Gastroesophageal sphincter (tissue), 4 donors: ENCODE results near the gene FSD2. TPM values are rescaled to one million over a fixed set of nuclear protein-coding genes. Genes with fewer than 3 reads are reported as not detected.

Experiments used
- ATAC-seq: fragments of 150-250 bp; one replicate; pipeline ENCODE4 v1.9.1; 2016; ENCODE audit warnings: mild to moderate bottlenecking, moderate library complexity
- H3K27ac ChIP-seq, 4 donors: fragments of 200-600 bp; sonication (generic) in 3 of 4; 1 replicate in 3 of 4; 2 replicates in 1 of 4; pipeline ENCODE4 v1.5.1; 2016 to 2019
- H3K27me3 ChIP-seq: fragments of 200-600 bp; sonication (generic); one replicate; pipeline ENCODE4 v1.5.1; 2019
- H3K36me3 ChIP-seq, 2 donors: fragments of 200-600 bp; sonication (generic); one replicate each; pipeline ENCODE4 v1.5.1; 2019; ENCODE audit warnings: control low read depth in 1 of 2
- H3K4me1 ChIP-seq, 3 donors: fragments of 200-600 bp; sonication (generic); 1 replicate in 2 of 3; 2 replicates in 1 of 3; pipeline ENCODE4 v1.5.1; 2016 to 2019; ENCODE audit warnings: control low read depth in 2 of 3
- H3K4me3 ChIP-seq, 2 donors: fragments of 200-600 bp; sonication (generic); one replicate each; pipeline ENCODE4 v1.5.1; 2019; ENCODE audit warnings: mild to moderate bottlenecking in 1 of 2, moderate library complexity in 1 of 2
- H3K9me3 ChIP-seq, 3 donors: fragments of 200-600 bp; sonication (generic); one replicate each; pipeline ENCODE4 v1.5.1; 2017 to 2019; ENCODE audit warnings: control low read depth in 2 of 3
- CTCF ChIP-seq, 4 experiments: fragments of 200-600 bp in 2 of 4; fragments of 450-650 bp in 2 of 4; sonication (generic) in 1 of 4; IDR thresholded peaks; one replicate each; pipeline ENCODE4 v1.5.1; 2017 to 2019; ENCODE audit warnings: antibody characterized with exemption in 4 of 4, mild to moderate bottlenecking in 2 of 4, moderate library complexity in 2 of 4
- EP300 ChIP-seq: sonication (generic); formaldehyde crosslinking; IDR thresholded peaks from one replicate; pipeline ENCODE4 v1.6.1; 2017; ENCODE audit warnings: antibody characterized with exemption, mild to moderate bottlenecking
- POLR2A ChIP-seq, 2 donors: fragments of 450-650 bp; IDR thresholded peaks; one replicate each; pipeline ENCODE4 v1.6.1; 2017; ENCODE audit warnings: antibody characterized with exemption in 2 of 2, mild to moderate bottlenecking in 2 of 2, moderate library complexity in 1 of 2
- POLR2AphosphoS5 ChIP-seq: sonication (generic); formaldehyde crosslinking; IDR thresholded peaks from one replicate; pipeline ENCODE4 v1.6.1; 2017; ENCODE audit warnings: antibody characterized with exemption
- WGBS, 2 donors: methylation state at CpG; one replicate each; pipeline ENCODE4 v1.1.5; 2018; ENCODE audit warnings: low coverage in 1 of 2; 5-methylcytosine and 5-hydroxymethylcytosine counted together
- total RNA-seq, 4 donors: library from RNA; depleted of rRNA; stranded (reverse); fragments of >200 nt; gene quantifications; one replicate each; pipeline ENCODE4 v1.1.0, GENCODE V29; 2016

FSD2 gene
- total RNA-seq, 4 donors from 2014 or later: not detected

- Histone ChIP-seq H3K27me3 (no peaks in the 10 kb centered on the region), H3K4me1 (no peaks in the 10 kb centered on the region), H3K27ac (no peak overlapping the region), H3K36me3 (peaks cover 0 to 13% of the 10 kb centered on the region in 2 donors), H3K4me3 (no peak overlapping the region), H3K9me3 (no peaks in the 10 kb centered on the region)
- ATAC-seq: no peak
- TF ChIP-seq POLR2AphosphoS5 (no peak), POLR2A (IDR thresholded peaks at IDR 0.05) (no peak), CTCF (IDR thresholded peaks at IDR 0.05) (no peak), EP300 (no peak)
- 67 to 90% methylated on average over 1 to 2 of the region's 2 CpGs for WGBS, 2 donors
Observed at GRCh38 chr15:82731527-82731926, 74.3 kb downstream of the FSD2 start.

GRCh38 chr15:82730022-82730530, 75.8 kb downstream of the FSD2 start:
- H3K27ac ChIP-seq: no peak overlapping the region
- H3K9me3 ChIP-seq: no peaks in the 10 kb centered on the region
- no peaks in the 10 kb centered on the region for H3K36me3 ChIP-seq
- no peaks in the 10 kb centered on the region for H3K4me1 ChIP-seq
- WGBS, 2 donors: 81 to 100% methylated on average over 4 to 8 of the region's 11 CpGs
- no peak for ATAC-seq
- H3K27me3 ChIP-seq: no peaks in the 10 kb centered on the region
- TF ChIP-seq CTCF (IDR thresholded peaks at IDR 0.05) (no peak), POLR2AphosphoS5 (no peak), EP300 (no peak), POLR2A (IDR thresholded peaks at IDR 0.05) (no peak)
- no peak overlapping the region for H3K4me3 ChIP-seq

- no peak overlapping the region for H3K4me3 ChIP-seq
- ATAC-seq: no peak
- H3K36me3 ChIP-seq: no peaks in the 10 kb centered on the region
- TF ChIP-seq POLR2A (IDR thresholded peaks at IDR 0.05): no peak
- no peak for TF ChIP-seq EP300
- no peak for TF ChIP-seq POLR2AphosphoS5
- no peak for TF ChIP-seq CTCF (IDR thresholded peaks at IDR 0.05)
- peaks cover 6% of the 10 kb centered on the region for H3K27me3 ChIP-seq
- H3K4me1 ChIP-seq: no peaks in the 10 kb centered on the region
- H3K9me3 ChIP-seq: no peaks in the 10 kb centered on the region
- 100% methylated on average over 1 of the region's 10 CpGs; no CpG with 5 or more reads in 1 of the 2 donors for WGBS, 2 donors
- H3K27ac ChIP-seq: no peak overlapping the region
Observed at GRCh38 chr15:82726816-82727215, 79.1 kb downstream of the FSD2 start.

- peaks cover 22% of the 10 kb centered on the region for H3K27me3 ChIP-seq
- 88% methylated on average over 3 of the region's 4 CpGs; no CpG with 5 or more reads in 1 of the 2 donors for WGBS, 2 donors
- no peaks in the 10 kb centered on the region for H3K9me3 ChIP-seq
- H3K4me3 ChIP-seq: no peak overlapping the region
- ATAC-seq: no peak
- H3K4me1 ChIP-seq: peaks cover 0 to 7% (median 5%) of the 10 kb centered on the region in 3 donors
- H3K36me3 ChIP-seq: no peaks in the 10 kb centered on the region
- TF ChIP-seq POLR2AphosphoS5: no peak
- TF ChIP-seq POLR2A (IDR thresholded peaks at IDR 0.05): no peak
- TF ChIP-seq CTCF (IDR thresholded peaks at IDR 0.05): no peak
- no peak for TF ChIP-seq EP300
- H3K27ac ChIP-seq: no peak overlapping the region
Observed at GRCh38 chr15:82715003-82715402, 90.9 kb downstream of the FSD2 start.

GRCh38 chr15:82714016-82714415, 91.9 kb downstream of the FSD2 start:
- Histone ChIP-seq H3K9me3 (no peaks in the 10 kb centered on the region), H3K27me3 (peaks cover 22% of the 10 kb centered on the region), H3K36me3 (no peaks in the 10 kb centered on the region), H3K4me3 (no peak overlapping the region), H3K4me1 (peaks cover 0 to 17% (median 7%) of the 10 kb centered on the region in 3 donors), H3K27ac (no peak overlapping the region)
- ATAC-seq: no peak
- no peak for TF ChIP-seq POLR2AphosphoS5
- TF ChIP-seq EP300: no peak
- no peak for TF ChIP-seq CTCF (IDR thresholded peaks at IDR 0.05)
- TF ChIP-seq POLR2A (IDR thresholded peaks at IDR 0.05): no peak
- 40% methylated on average over 1 of the region's 3 CpGs; no CpG with 5 or more reads in 1 of the 2 donors for WGBS, 2 donors
